ENCODE measurements around the gene FTO. TPM values are rescaled to one million over a fixed set of nuclear protein-coding genes. Genes with fewer than 3 reads are reported as not detected.

FTO gene
- polyA plus RNA-seq, 2 donors: 5.3 to 14.7 TPM

DNA sequence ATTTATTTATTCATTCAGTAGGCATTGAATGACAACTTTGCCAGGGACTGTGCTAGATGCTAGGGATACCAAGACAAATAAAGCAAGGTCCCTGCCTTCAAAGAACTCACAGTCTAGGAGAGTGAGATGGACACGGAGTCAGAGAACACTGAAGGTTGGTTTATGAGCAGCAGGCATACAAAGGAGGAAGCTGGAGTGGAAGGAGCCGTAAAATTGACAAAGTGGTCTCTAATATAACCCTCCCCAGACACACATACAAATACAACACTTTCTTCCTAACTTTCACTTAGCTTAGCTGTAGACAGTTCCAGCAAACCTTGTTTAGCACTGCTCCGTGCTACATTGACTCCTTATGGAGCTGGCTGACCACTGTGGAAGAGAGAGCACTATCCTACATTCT lies 353.0 kb downstream of the FTO start:
- 94 to 98% methylated on average over 3 of the region's 3 CpGs for WGBS, 2 donors
- Histone ChIP-seq H3K27me3 (ENCODE audit: control insufficient read depth in 1 of 2, insufficient read depth in 2 of 2, low read length in 2 of 2) (no peaks in the 10 kb centered on the region), H3K9me3 (ENCODE audit: control insufficient read depth in 2 of 2, insufficient read depth in 1 of 2, low read depth in 1 of 2, low read length in 1 of 2) (no peaks in the 10 kb centered on the region), H3K4me1 (ENCODE audit: control insufficient read depth in 2 of 2, insufficient read depth in 2 of 2, low read length in 1 of 2) (no peaks in the 10 kb centered on the region), H3K4me3 (ENCODE audit: low read depth in 1 of 2, low read length in 2 of 2) (no peak overlapping the region), H3K36me3 (ENCODE audit: control insufficient read depth in 2 of 2, insufficient read depth in 2 of 2, low read length in 1 of 2) (peaks cover 0 to 7% of the 10 kb centered on the region in 2 donors), H3K27ac (ENCODE audit: low read depth in 2 of 2, low read length in 1 of 2) (no peak overlapping the region)

DNA sequence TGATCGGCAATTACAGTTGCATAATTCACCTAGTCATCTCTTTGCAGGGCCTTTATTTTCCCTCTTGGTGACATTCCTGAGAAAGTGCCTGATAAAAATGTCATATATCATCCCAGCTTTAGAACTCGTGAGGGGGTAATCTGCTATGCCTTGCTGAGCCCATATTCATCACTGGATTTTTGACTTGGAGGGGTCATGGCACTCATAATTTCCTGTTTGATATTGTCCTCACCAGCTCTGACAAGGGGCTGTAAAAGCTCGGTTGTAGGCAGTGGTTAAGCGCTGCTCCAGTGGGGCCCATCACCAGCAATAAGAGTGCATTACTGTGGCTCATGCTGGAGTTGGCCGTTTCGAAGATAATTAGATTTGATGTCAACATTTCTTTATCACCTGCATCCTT lies 355.4 kb downstream of the FTO start:
- Histone ChIP-seq H3K27me3 (ENCODE audit: control insufficient read depth in 1 of 2, insufficient read depth in 2 of 2, low read length in 2 of 2) (no peaks in the 10 kb centered on the region), H3K4me3 (ENCODE audit: low read depth in 1 of 2, low read length in 2 of 2) (no peak overlapping the region), H3K4me1 (ENCODE audit: control insufficient read depth in 2 of 2, insufficient read depth in 2 of 2, low read length in 1 of 2) (no peaks in the 10 kb centered on the region), H3K27ac (ENCODE audit: low read depth in 2 of 2, low read length in 1 of 2) (no peak overlapping the region), H3K9me3 (ENCODE audit: control insufficient read depth in 2 of 2, insufficient read depth in 1 of 2, low read depth in 1 of 2, low read length in 1 of 2) (no peaks in the 10 kb centered on the region), H3K36me3 (ENCODE audit: control insufficient read depth in 2 of 2, insufficient read depth in 2 of 2, low read length in 1 of 2) (peaks cover 0 to 6% of the 10 kb centered on the region in 2 donors)
- 85 to 92% methylated on average over 6 of the region's 6 CpGs for WGBS, 2 donors

DNA sequence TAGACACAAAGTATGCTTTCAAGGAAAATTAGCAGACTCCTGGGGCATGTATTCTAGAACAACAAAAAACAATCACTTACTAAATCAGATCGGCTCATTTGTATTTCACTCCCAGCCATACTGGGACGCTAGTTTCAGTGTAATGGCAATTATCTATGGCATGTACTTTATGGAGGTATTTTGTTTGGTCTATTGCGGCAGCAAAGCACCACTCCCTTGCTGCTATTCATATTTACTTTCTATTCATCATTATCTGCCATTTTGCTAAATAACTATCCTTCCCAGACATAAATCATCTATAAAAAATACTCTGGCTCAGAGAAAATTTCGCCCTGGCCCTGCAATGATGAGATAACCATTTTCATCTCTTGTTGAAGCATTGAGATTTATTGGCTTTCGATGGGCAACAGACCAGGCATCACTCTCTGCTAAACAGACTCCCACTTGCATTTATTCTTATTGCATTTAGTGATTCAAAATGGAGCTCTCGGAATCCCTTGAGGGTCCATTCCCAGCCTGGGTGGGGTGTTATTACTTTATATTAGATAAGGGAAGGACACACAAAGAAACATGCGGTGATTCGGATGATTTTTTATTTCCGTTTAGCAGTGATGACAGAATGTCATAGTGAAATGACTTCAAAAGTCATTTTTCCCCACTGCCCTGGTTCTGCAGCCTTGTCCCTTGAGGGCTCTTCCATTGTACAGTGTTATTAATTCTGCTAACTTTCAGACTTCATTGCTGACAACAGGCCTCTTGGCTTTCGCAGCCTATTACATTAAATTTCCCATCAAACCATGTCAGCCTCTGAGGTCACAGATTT lies 356.9 kb downstream of the FTO start:
- Histone ChIP-seq H3K27ac (ENCODE audit: low read depth in 2 of 2, low read length in 1 of 2) (no peak overlapping the region), H3K4me3 (ENCODE audit: low read depth in 1 of 2, low read length in 2 of 2) (no peak overlapping the region), H3K4me1 (ENCODE audit: control insufficient read depth in 2 of 2, insufficient read depth in 2 of 2, low read length in 1 of 2) (no peaks in the 10 kb centered on the region), H3K27me3 (ENCODE audit: control insufficient read depth in 1 of 2, insufficient read depth in 2 of 2, low read length in 2 of 2) (no peaks in the 10 kb centered on the region), H3K9me3 (ENCODE audit: control insufficient read depth in 2 of 2, insufficient read depth in 1 of 2, low read depth in 1 of 2, low read length in 1 of 2) (no peaks in the 10 kb centered on the region), H3K36me3 (ENCODE audit: control insufficient read depth in 2 of 2, insufficient read depth in 2 of 2, low read length in 1 of 2) (peaks cover 0 to 3% of the 10 kb centered on the region in 2 donors)
- whole genome bisulfite sequencing, 2 donors: 91 to 96% methylated on average over 10 of the region's 10 CpGs

DNA sequence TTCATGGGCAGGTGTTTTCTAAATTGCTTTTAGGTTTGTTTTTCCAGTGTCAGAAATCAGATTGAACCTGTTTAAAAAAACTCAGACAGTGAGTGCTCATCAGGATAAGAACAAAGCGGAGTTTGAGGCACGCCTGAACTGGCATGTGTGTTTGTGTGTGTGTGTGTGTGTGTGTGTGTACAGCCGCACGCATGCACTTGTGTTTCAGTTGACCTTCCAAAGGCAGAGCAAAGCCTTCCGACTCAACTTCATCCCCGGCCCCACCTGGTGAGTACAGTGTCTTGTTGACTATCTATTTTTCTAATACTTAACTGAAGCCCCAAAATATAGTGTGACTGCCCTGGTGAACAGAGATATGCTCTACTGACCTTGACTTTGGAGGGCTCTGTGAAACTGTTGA lies 357.5 kb downstream of the FTO start:
- WGBS, 2 donors: 96 to 97% methylated on average over 6 of the region's 6 CpGs
- Histone ChIP-seq H3K36me3 (ENCODE audit: control insufficient read depth in 2 of 2, insufficient read depth in 2 of 2, low read length in 1 of 2) (peaks cover 0 to 3% of the 10 kb centered on the region in 2 donors), H3K4me1 (ENCODE audit: control insufficient read depth in 2 of 2, insufficient read depth in 2 of 2, low read length in 1 of 2) (no peaks in the 10 kb centered on the region), H3K9me3 (ENCODE audit: control insufficient read depth in 2 of 2, insufficient read depth in 1 of 2, low read depth in 1 of 2, low read length in 1 of 2) (no peaks in the 10 kb centered on the region), H3K27me3 (ENCODE audit: control insufficient read depth in 1 of 2, insufficient read depth in 2 of 2, low read length in 2 of 2) (no peaks in the 10 kb centered on the region), H3K4me3 (ENCODE audit: low read depth in 1 of 2, low read length in 2 of 2) (no peak overlapping the region), H3K27ac (ENCODE audit: low read depth in 2 of 2, low read length in 1 of 2) (no peak overlapping the region)

DNA sequence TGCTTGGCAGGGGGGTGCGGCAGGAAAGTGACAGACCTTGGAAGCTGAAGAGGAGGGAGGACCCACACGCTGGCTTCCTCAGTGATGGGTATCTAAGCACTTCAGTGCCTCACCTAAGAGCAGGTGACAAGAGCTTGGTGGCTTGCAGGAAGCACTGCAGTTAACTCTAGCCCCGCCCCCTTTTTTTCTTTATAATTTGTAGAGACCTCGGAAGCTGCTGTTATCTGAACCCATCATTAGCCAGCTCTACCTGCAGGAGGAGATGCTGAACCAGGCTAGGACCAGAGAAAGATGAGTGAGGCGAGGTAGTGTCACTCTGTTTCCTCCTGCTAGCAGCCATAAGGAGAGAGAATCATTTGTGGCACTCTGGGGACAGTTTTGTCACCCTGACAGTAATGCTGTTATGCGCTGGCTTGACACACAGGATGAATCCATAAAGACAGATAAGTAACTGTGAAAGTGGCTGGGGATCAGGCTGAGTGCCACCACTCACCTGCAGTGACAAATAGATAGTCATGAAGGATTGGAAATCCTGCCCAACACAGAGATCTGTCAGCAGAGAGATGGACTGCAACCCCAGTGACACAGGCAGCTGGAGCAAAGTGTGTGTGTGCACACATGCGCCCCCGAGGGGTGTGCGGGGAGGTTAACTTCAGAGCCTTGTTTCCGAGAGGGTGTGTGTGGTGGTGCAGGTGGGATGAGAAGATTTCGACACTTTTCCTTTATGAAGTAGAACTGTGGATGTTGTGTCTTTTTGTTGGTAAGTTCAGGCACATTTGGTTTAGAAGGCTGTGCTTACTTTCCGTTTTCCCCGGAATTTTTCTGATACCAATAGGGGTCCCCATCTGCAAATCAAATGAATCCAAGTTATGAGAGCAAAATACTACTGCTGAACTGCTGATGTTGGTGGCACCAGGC lies 358.7 kb downstream of the FTO start:
- no peaks in the 10 kb centered on the region for H3K4me1 ChIP-seq (ENCODE audit: control insufficient read depth in 2 of 2, insufficient read depth in 2 of 2, low read length in 1 of 2)
- no peaks in the 10 kb centered on the region for H3K9me3 ChIP-seq (ENCODE audit: control insufficient read depth in 2 of 2, insufficient read depth in 1 of 2, low read depth in 1 of 2, low read length in 1 of 2)
- 84% methylated on average over 13 of the region's 13 CpGs for WGBS, 2 donors
- no peaks in the 10 kb centered on the region for H3K27me3 ChIP-seq (ENCODE audit: control insufficient read depth in 1 of 2, insufficient read depth in 2 of 2, low read length in 2 of 2)
- no peak overlapping the region for H3K27ac ChIP-seq (ENCODE audit: low read depth in 2 of 2, low read length in 1 of 2)
- no peak overlapping the region for H3K4me3 ChIP-seq (ENCODE audit: low read depth in 1 of 2, low read length in 2 of 2)
- peaks cover 0 to 3% of the 10 kb centered on the region in 2 donors for H3K36me3 ChIP-seq (ENCODE audit: control insufficient read depth in 2 of 2, insufficient read depth in 2 of 2, low read length in 1 of 2)

DNA sequence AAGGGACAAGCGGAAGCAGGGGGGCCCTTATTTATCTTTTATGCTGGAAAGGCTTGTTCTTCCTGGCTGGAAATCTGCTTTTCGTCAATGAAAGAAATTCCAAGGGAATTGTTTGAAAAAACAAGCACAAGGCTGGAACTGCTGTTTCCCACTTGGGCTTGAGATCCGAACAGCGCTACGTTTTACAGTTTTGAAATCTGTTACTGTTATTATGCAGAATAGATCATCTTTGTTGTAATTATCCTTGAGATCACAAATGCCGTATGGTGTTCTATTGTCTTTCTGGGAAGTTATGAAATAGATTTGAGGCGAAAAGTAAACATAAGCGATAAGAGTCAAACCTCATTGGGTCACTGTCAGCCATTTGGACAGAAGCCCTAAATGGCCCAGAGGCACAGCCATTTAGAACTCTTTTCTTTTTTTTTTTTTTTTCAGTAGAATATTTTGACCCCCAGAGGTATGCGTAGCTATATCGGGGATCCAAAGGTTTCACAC lies 359.4 kb downstream of the FTO start:
- Histone ChIP-seq H3K27me3 (ENCODE audit: control insufficient read depth in 1 of 2, insufficient read depth in 2 of 2, low read length in 2 of 2) (no peaks in the 10 kb centered on the region), H3K9me3 (ENCODE audit: control insufficient read depth in 2 of 2, insufficient read depth in 1 of 2, low read depth in 1 of 2, low read length in 1 of 2) (no peaks in the 10 kb centered on the region), H3K4me3 (ENCODE audit: low read depth in 1 of 2, low read length in 2 of 2) (no peak overlapping the region), H3K4me1 (ENCODE audit: control insufficient read depth in 2 of 2, insufficient read depth in 2 of 2, low read length in 1 of 2) (no peaks in the 10 kb centered on the region), H3K36me3 (ENCODE audit: control insufficient read depth in 2 of 2, insufficient read depth in 2 of 2, low read length in 1 of 2) (no peaks in the 10 kb centered on the region), H3K27ac (ENCODE audit: low read depth in 2 of 2, low read length in 1 of 2) (no peak overlapping the region)
- WGBS, 2 donors: 83 to 89% methylated on average over 10 of the region's 10 CpGs

DNA sequence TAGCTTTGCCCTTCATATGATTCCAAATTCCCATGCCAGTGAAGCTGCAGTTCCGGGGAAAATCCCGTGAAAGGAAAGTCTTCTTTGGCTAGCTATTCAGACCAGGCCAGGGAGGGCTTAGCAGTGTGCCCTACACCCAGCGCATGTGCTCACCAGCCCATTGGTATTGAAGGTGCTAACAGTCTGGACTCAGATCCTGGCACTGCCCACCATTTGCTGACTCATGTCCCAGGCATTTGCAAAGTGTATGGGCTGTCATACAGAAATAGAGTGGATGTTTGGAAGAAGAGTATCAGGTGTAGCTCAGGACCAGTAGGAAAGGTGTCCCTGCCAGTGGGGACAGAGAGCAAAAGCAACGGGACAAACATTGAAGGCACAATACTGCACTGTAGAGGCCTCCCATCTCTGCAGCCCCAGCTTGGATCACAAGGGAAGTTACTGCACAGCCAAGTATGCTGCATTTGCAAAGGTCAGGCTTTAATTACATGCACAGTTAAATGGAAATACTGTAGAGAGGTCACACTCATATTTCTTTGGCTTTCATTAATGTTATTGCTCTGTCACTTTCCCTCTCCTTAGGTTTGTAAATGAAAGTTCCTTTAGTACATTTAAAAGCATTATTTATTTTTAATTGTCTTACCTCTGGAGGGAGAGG lies 362.6 kb downstream of the FTO start:
- Histone ChIP-seq H3K27ac (ENCODE audit: low read depth in 2 of 2, low read length in 1 of 2) (no peak overlapping the region), H3K9me3 (ENCODE audit: control insufficient read depth in 2 of 2, insufficient read depth in 1 of 2, low read depth in 1 of 2, low read length in 1 of 2) (no peaks in the 10 kb centered on the region), H3K4me3 (ENCODE audit: low read depth in 1 of 2, low read length in 2 of 2) (no peak overlapping the region), H3K27me3 (ENCODE audit: control insufficient read depth in 1 of 2, insufficient read depth in 2 of 2, low read length in 2 of 2) (no peaks in the 10 kb centered on the region), H3K4me1 (ENCODE audit: control insufficient read depth in 2 of 2, insufficient read depth in 2 of 2, low read length in 1 of 2) (no peaks in the 10 kb centered on the region), H3K36me3 (ENCODE audit: control insufficient read depth in 2 of 2, insufficient read depth in 2 of 2, low read length in 1 of 2) (no peaks in the 10 kb centered on the region)
- 59 to 75% methylated on average over 4 of the region's 4 CpGs for WGBS, 2 donors

DNA sequence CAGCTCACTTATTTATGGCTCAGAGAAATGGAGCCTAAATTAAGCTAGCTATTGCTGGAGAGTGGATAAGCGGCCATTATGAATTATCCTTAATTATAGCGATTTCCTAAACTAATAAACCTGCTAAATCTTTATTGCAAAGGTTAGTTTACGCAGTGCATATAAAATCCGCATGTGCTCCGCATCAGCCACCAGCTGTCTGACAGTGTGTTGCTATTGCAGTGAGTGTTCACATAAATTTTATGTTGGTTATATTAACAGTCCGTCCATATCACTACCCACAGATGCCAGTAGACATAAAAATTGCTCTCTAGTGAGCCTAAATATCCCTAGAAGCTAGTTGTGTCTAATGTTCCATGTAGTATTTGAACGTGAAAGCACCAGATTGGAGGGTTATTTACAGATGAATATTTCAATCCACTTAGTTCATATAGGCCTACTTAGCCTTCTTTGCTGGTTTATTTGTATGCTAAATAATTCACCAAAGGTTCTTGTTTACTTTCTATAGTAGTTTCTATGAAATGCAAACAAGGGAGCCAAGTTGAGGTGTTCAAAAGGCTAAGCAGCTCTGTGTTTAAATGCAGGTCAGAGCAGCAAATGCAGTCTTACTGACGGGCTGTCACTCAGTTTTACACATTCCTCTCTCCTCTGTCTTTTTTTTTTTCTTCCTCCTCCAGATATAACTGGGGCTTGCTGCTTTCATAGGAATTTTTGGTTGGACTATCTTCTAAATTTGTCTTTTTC lies 363.5 kb downstream of the FTO start:
- H3K27me3 ChIP-seq (ENCODE audit: control insufficient read depth in 1 of 2, insufficient read depth in 2 of 2, low read length in 2 of 2): no peaks in the 10 kb centered on the region
- 89 to 92% methylated on average over 8 of the region's 8 CpGs for WGBS, 2 donors
- H3K9me3 ChIP-seq (ENCODE audit: control insufficient read depth in 2 of 2, insufficient read depth in 1 of 2, low read depth in 1 of 2, low read length in 1 of 2): no peaks in the 10 kb centered on the region
- H3K4me3 ChIP-seq (ENCODE audit: low read depth in 1 of 2, low read length in 2 of 2): no peak overlapping the region
- no peak overlapping the region for H3K27ac ChIP-seq (ENCODE audit: low read depth in 2 of 2, low read length in 1 of 2)
- H3K36me3 ChIP-seq (ENCODE audit: control insufficient read depth in 2 of 2, insufficient read depth in 2 of 2, low read length in 1 of 2): no peaks in the 10 kb centered on the region
- no peaks in the 10 kb centered on the region for H3K4me1 ChIP-seq (ENCODE audit: control insufficient read depth in 2 of 2, insufficient read depth in 2 of 2, low read length in 1 of 2)

DNA sequence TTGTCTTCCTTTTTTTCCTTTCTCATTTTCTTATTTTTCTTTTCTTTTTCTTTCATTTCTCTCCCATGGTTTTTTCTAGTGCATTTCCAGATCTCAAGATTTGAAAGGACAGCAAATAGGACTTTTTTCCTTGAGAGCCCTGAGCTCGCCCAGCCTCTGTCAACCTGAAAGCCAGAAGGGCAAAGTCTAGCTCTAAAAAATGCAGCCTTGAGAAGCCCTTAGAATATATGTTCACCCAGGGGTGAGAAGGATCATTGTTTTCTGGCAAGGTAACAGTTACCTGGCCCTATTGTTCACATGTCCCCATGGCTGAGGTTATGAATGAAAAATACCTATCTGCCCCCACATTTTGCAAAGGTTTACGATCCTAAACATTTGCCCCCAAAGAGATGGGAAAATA lies 364.3 kb downstream of the FTO start:
- H3K27ac ChIP-seq (ENCODE audit: low read depth in 2 of 2, low read length in 1 of 2): no peak overlapping the region

More for the DNA sequence above, 364.3 kb downstream of the FTO start:
- H3K4me1 ChIP-seq (ENCODE audit: control insufficient read depth in 2 of 2, insufficient read depth in 2 of 2, low read length in 1 of 2): no peaks in the 10 kb centered on the region
- no peak overlapping the region for H3K4me3 ChIP-seq (ENCODE audit: low read depth in 1 of 2, low read length in 2 of 2)
- H3K36me3 ChIP-seq (ENCODE audit: control insufficient read depth in 2 of 2, insufficient read depth in 2 of 2, low read length in 1 of 2): no peaks in the 10 kb centered on the region
- no peaks in the 10 kb centered on the region for H3K9me3 ChIP-seq (ENCODE audit: control insufficient read depth in 2 of 2, insufficient read depth in 1 of 2, low read depth in 1 of 2, low read length in 1 of 2)
- no peaks in the 10 kb centered on the region for H3K27me3 ChIP-seq (ENCODE audit: control insufficient read depth in 1 of 2, insufficient read depth in 2 of 2, low read length in 2 of 2)
- 66 to 95% methylated on average over 2 of the region's 2 CpGs for WGBS, 2 donors
